ENCODE measurements around the gene SPATS2L.
A peak's percentile ranks its signal among the peaks of the same experiment; 100 is the strongest.

Gene SPATS2L

GRCh38 chr2:200305797-200306195 lies 697 bp upstream of the SPATS2L start:
- peak overlapping the region; percentile 80 for H3K4me3 ChIP-seq (ENCODE audit: low read length)
- peak overlapping the region; percentile 65 for H3K27ac ChIP-seq (ENCODE audit: low read length)
- H3K9me2 ChIP-seq (replicated peaks; ENCODE audit: insufficient read depth, low read length): no peaks in the 10 kb centered on the region
- peaks cover 19% of the 10 kb centered on the region for H3K4me1 ChIP-seq (ENCODE audit: low read length)
- H3K4me2 ChIP-seq (ENCODE audit: low read depth, low read length): peak overlapping the region; percentile 73
- no peaks in the 10 kb centered on the region; the same call in 1 of the 2 replicates for H3K36me3 ChIP-seq (replicated peaks; ENCODE audit: insufficient read depth, low read length)
- H2AFZ ChIP-seq (ENCODE audit: low read length): peak overlapping the region; percentile 80
- H3F3A ChIP-seq (ENCODE audit: insufficient read depth, low read length): peaks cover 14% of the 10 kb centered on the region
- peaks cover 38% of the 10 kb centered on the region for H3K79me2 ChIP-seq (ENCODE audit: low read length)
- no peaks in the 10 kb centered on the region for H3K27me3 ChIP-seq (replicated peaks; ENCODE audit: insufficient read depth, low read length)
- no peaks in the 10 kb centered on the region for H3K9me3 ChIP-seq (replicated peaks; ENCODE audit: insufficient read depth, low read length)
- H3K9ac ChIP-seq (ENCODE audit: low read length): peak overlapping the region; percentile 61
- TF ChIP-seq EZH2phosphoT487 (IDR thresholded peaks at IDR 0.05; ENCODE audit: low read length): no peak
- TF ChIP-seq, protein P1, sequence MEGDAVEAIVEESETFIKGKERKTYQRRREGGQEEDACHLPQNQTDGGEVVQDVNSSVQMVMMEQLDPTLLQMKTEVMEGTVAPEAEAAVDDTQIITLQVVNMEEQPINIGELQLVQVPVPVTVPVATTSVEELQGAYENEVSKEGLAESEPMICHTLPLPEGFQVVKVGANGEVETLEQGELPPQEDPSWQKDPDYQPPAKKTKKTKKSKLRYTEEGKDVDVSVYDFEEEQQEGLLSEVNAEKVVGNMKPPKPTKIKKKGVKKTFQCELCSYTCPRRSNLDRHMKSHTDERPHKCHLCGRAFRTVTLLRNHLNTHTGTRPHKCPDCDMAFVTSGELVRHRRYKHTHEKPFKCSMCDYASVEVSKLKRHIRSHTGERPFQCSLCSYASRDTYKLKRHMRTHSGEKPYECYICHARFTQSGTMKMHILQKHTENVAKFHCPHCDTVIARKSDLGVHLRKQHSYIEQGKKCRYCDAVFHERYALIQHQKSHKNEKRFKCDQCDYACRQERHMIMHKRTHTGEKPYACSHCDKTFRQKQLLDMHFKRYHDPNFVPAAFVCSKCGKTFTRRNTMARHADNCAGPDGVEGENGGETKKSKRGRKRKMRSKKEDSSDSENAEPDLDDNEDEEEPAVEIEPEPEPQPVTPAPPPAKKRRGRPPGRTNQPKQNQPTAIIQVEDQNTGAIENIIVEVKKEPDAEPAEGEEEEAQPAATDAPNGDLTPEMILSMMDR (IDR thresholded peaks at IDR 0.05; ENCODE audit: low read length): no peak
- peak; percentile 37 for DNase-seq
- no peaks in the 10 kb centered on the region for H4K20me1 ChIP-seq (ENCODE audit: insufficient read depth, low read length)

GRCh38 chr2:200306931-200307723 lies 634 bp downstream of the SPATS2L start:
- no peaks in the 10 kb centered on the region for H3K9me3 ChIP-seq (replicated peaks; ENCODE audit: insufficient read depth, low read length)
- H3K4me3 ChIP-seq (ENCODE audit: low read length): peak overlapping the region; percentile 73
- H3K27me3 ChIP-seq (replicated peaks; ENCODE audit: insufficient read depth, low read length): no peaks in the 10 kb centered on the region
- H2AFZ ChIP-seq (ENCODE audit: low read length): peak overlapping the region; percentile 24; the same call in 1 of the 2 replicates
- peaks cover 51% of the 10 kb centered on the region for H3K79me2 ChIP-seq (ENCODE audit: low read length)
- no peaks in the 10 kb centered on the region for H3K9me2 ChIP-seq (replicated peaks; ENCODE audit: insufficient read depth, low read length)
- H3K4me1 ChIP-seq (ENCODE audit: low read length): peaks cover 19% of the 10 kb centered on the region
- peak overlapping the region; percentile 85 for H3K4me2 ChIP-seq (ENCODE audit: low read depth, low read length)
- H3F3A ChIP-seq (ENCODE audit: insufficient read depth, low read length): peaks cover 14% of the 10 kb centered on the region
- peak overlapping the region; percentile 51; the same call in 1 of the 2 replicates for H3K27ac ChIP-seq (ENCODE audit: low read length)
- DNase-seq: peak; percentile 60
- H3K9ac ChIP-seq (ENCODE audit: low read length): peak overlapping the region; percentile 64
- H4K20me1 ChIP-seq (ENCODE audit: insufficient read depth, low read length): no peaks in the 10 kb centered on the region
- no peaks in the 10 kb centered on the region; the same call in 1 of the 2 replicates for H3K36me3 ChIP-seq (replicated peaks; ENCODE audit: insufficient read depth, low read length)
- TF ChIP-seq, protein P1 (IDR thresholded peaks at IDR 0.05; ENCODE audit: low read length): no peak
- no peak for TF ChIP-seq EZH2phosphoT487 (IDR thresholded peaks at IDR 0.05; ENCODE audit: low read length)
- TF ChIP-seq EZH2 (optimal IDR thresholded peaks at IDR 0.05; ENCODE audit: low read depth, low read length): no peak

GRCh38 chr2:200307724-200308545 lies 1.4 kb downstream of the SPATS2L start:
- Histone ChIP-seq H3K4me2 (ENCODE audit: low read depth, low read length) (peak overlapping the region; percentile 85), H3K27me3 (replicated peaks; ENCODE audit: insufficient read depth, low read length) (no peaks in the 10 kb centered on the region), H2AFZ (ENCODE audit: low read length) (peak overlapping the region; percentile 24; the same call in 1 of the 2 replicates), H3K9ac (ENCODE audit: low read length) (peak overlapping the region; percentile 64), H3K9me2 (replicated peaks; ENCODE audit: insufficient read depth, low read length) (no peaks in the 10 kb centered on the region), H3K9me3 (replicated peaks; ENCODE audit: insufficient read depth, low read length) (no peaks in the 10 kb centered on the region), H3K79me2 (ENCODE audit: low read length) (peaks cover 59% of the 10 kb centered on the region), H3F3A (ENCODE audit: insufficient read depth, low read length) (peaks cover 14% of the 10 kb centered on the region), H4K20me1 (ENCODE audit: insufficient read depth, low read length) (no peaks in the 10 kb centered on the region), H3K27ac (ENCODE audit: low read length) (peak overlapping the region; percentile 51; the same call in 1 of the 2 replicates), H3K36me3 (replicated peaks; ENCODE audit: insufficient read depth, low read length) (no peaks in the 10 kb centered on the region; the same call in 1 of the 2 replicates), H3K4me3 (ENCODE audit: low read length) (peak overlapping the region; percentile 73), H3K4me1 (ENCODE audit: low read length) (peaks cover 19% of the 10 kb centered on the region)
- DNase-seq: peak; percentile 8
- TF ChIP-seq EZH2phosphoT487 (IDR thresholded peaks at IDR 0.05; ENCODE audit: low read length) (no peak), EZH2 (optimal IDR thresholded peaks at IDR 0.05; ENCODE audit: low read depth, low read length) (no peak)
- TF ChIP-seq, protein P1 (IDR thresholded peaks at IDR 0.05; ENCODE audit: low read length): no peak

Measured in MM.1S (cell line).